Heart right ventricle (tissue), 16 donors: ENCODE data around the gene IRAK1BP1. TPM values are rescaled to one million over a fixed set of nuclear protein-coding genes. Genes with fewer than 3 reads are reported as not detected.

ENCODE experiments used
- ATAC-seq, 8 donors: fragments of 200-7000 bp; cut with Tn5 transposase; one replicate each; pipeline ENCODE4 v1.9.1; 2020; ENCODE audit warnings: mild to moderate bottlenecking in 8 of 8, moderate library complexity in 8 of 8, moderate number of reproducible peaks in 1 of 8
- DNase-seq, 2 donors: peaks; one replicate each; pipeline ENCODE4 v3.0.0-alpha.2; 2020
- H3K27ac ChIP-seq, 10 donors: fragments of 200-600 bp; sonication (generic) in 2 of 10; one replicate each; pipeline versions ENCODE4 v1.5.0 to v1.8.0; 2020 to 2022; ENCODE audit warnings: mild to moderate bottlenecking in 3 of 10
- H3K27me3 ChIP-seq, 7 donors: fragments of 200-600 bp; one replicate each; pipeline ENCODE4 v1.8.0; 2021 to 2022; ENCODE audit warnings: mild to moderate bottlenecking in 2 of 7
- H3K36me3 ChIP-seq, 9 donors: fragments of 200-600 bp; sonication (generic) in 1 of 9; one replicate each; pipeline versions ENCODE4 v1.5.0 to v1.8.0; 2020 to 2022; ENCODE audit warnings: mild to moderate bottlenecking in 2 of 9
- H3K4me1 ChIP-seq, 9 donors: fragments of 200-600 bp; sonication (generic) in 1 of 9; one replicate each; pipeline versions ENCODE4 v1.5.0 to v1.8.0; 2020 to 2022; ENCODE audit warnings: mild to moderate bottlenecking in 4 of 9
- H3K4me3 ChIP-seq, 10 donors: fragments of 200-600 bp; sonication (generic) in 2 of 10; one replicate each; pipeline versions ENCODE4 v1.5.0 to v1.8.0; 2020 to 2022; ENCODE audit warnings: mild to moderate bottlenecking in 7 of 10, moderate library complexity in 2 of 10
- H3K9me3 ChIP-seq, 11 donors: fragments of 200-600 bp in 10 of 11; sonication (generic) in 2 of 11; one replicate each; pipeline versions ENCODE4 v1.5.0 to v1.8.0; 2013 to 2022; ENCODE audit warnings: mild to moderate bottlenecking in 2 of 11, control low read depth in 1 of 11, moderate library complexity in 1 of 11
- CTCF ChIP-seq, 9 donors: fragments of 200-600 bp; sonication (generic) in 2 of 9; IDR thresholded peaks; one replicate each; pipeline versions ENCODE4 v1.5.0 to v1.8.0; 2021 to 2022; ENCODE audit warnings: antibody characterized with exemption in 9 of 9, mild to moderate bottlenecking in 5 of 9, moderate library complexity in 1 of 9
- WGBS, 2 donors: extraction: QIAGEN DNeasy Blood & Tissue Kit; methylation state at CpG; one replicate each; pipeline ENCODE4 v1.1.7; 2013; ENCODE audit warnings: inconsistent platforms in 1 of 2; 5-methylcytosine and 5-hydroxymethylcytosine counted together
- intact Hi-C, 10 donors: fragments of 100-400 bp; cut with DNase I; formaldehyde crosslinking; loops; one replicate each; pipeline versions ENCODE4 v1.11.1 to v1.14.2; 2022
- polyA plus RNA-seq, 2 donors: library from polyadenylated mRNA; stranded (reverse); fragments of 200-250 nt; gene quantifications; one replicate each; pipeline ENCODE4 v1.2.3, GENCODE V29; 2013
- total RNA-seq, 10 donors: library from RNA; stranded (reverse); fragmentation: NEBNext Ultra II Directional in 3 of 10; extraction: Animal tissue kit (Norgen Biotek cat#: 25700) in 3 of 10; gene quantifications; one replicate each; pipeline versions ENCODE4 v1.2.1 to v1.2.4, GENCODE V29; 2021 to 2023
- donor health status: Arrhythmogenic right ventricular cardiomyopathy.
- donor health status: ischemic (EF 13 %, LVEDD 7.1; RV severe dilation, severe dysfunction).
- donor health status: healthy with polysubstance abuse.
- donor health status: DM: no; HTN: yes; CAD: no.
- donor health status: DM: no; HTN: no; CAD: no.
- donor health status: ischemic (EF 25% LVEDD 6.9; RV normal size, moderate dysfunction).
- donor health status: ischemic (EF 25% LVEDD 5.7; RV mildly dilated, moderate dysfunction).
- donor health status: healthy.
- donor health status: DM: yes; HTN: yes; CAD: no.
- donor health status: Ischemic cardiomyopathy.
- donor health status: ischemic (EF 35%, LVEDD 5.7; RV mildly dilated, moderate dysfunction).
- donor health status: nonischemic (EF 11% LVEDD 7.7; RV severe dilation, severe dysfunction).
- donor health status: DM: yes; HTN: yes; CAD: no.
- donor health status: PGD.
- donor health status: ischemic (EF 29% LVEDD 5.4; RV normal size, mild dysfunction).
- donor health status: nonischemic (EF 23%, LVEDD 6.1; RV moderate dilation, normal function).

Gene IRAK1BP1
- total and polyA plus RNA-seq, 12 donors: 1.1 to 6.9 (median 3.2) TPM

GRCh38 chr6:78909391-78909790 lies 42.0 kb downstream of the IRAK1BP1 start:
- DNase-seq: no peak
- ATAC-seq: peak in 5 of 8 donors; percentile 34 to 79 (median 46)
- no peaks in the 10 kb centered on the region for H3K9me3 ChIP-seq
- H3K4me3 ChIP-seq: no peak overlapping the region
- TF ChIP-seq CTCF (IDR thresholded peaks at IDR 0.05): no peak
- peaks cover 0 to 26% (median 0%) of the 10 kb centered on the region in 9 donors for H3K36me3 ChIP-seq
- peak overlapping the region in 1 of 10 donors; percentile 15 for H3K27ac ChIP-seq
- H3K4me1 ChIP-seq: peaks cover 0 to 24% (median 0%) of the 10 kb centered on the region in 9 donors
- 56 to 70% methylated on average over 3 of the region's 3 CpGs for WGBS, 2 donors
- H3K27me3 ChIP-seq: peaks cover 0 to 16% (median 0%) of the 10 kb centered on the region in 7 donors
- intact Hi-C loops: no loop called here

GRCh38 chr6:78910010-78910409 lies 42.7 kb downstream of the IRAK1BP1 start:
- 81 to 84% methylated on average over 10 of the region's 10 CpGs for whole genome bisulfite sequencing, 2 donors
- DNase-seq: no peak
- H3K4me3 ChIP-seq: peak overlapping the region in 6 of 10 donors; percentile 44 to 65 (median 61)

GRCh38 chr6:78910591-78911171 lies 43.3 kb downstream of the IRAK1BP1 start:
- WGBS, 2 donors: 9 to 20% methylated on average over 49 of the region's 49 CpGs
- ATAC-seq (peak; percentile 49 to 84 (median 62)), DNase-seq (peak; percentile 7 to 28)
- intact Hi-C loops: no loop called here
- H3K27me3 ChIP-seq: peaks cover 0 to 16% (median 0%) of the 10 kb centered on the region in 7 donors
- H3K36me3 ChIP-seq: peaks cover 0 to 16% (median 0%) of the 10 kb centered on the region in 9 donors
- TF ChIP-seq CTCF (IDR thresholded peaks at IDR 0.05): no peak
- H3K9me3 ChIP-seq: peaks cover 0 to 4% (median 0%) of the 10 kb centered on the region in 11 donors
- H3K4me3 ChIP-seq: peak overlapping the region in 9 of 10 donors; percentile 18 to 65 (median 56)
- peak overlapping the region in 2 of 10 donors; percentile 9 to 10 for H3K27ac ChIP-seq
- peaks cover 0 to 24% (median 0%) of the 10 kb centered on the region in 9 donors for H3K4me1 ChIP-seq

More at GRCh38 chr6:78910010-78910409, 42.7 kb downstream of the IRAK1BP1 start:
- Histone ChIP-seq H3K9me3 (no peaks in the 10 kb centered on the region), H3K4me1 (peaks cover 0 to 24% (median 0%) of the 10 kb centered on the region in 9 donors), H3K27me3 (peaks cover 0 to 16% (median 0%) of the 10 kb centered on the region in 7 donors), H3K27ac (peak overlapping the region in 2 of 10 donors; percentile 9 to 10), H3K36me3 (peaks cover 0 to 23% (median 0%) of the 10 kb centered on the region in 9 donors)
- intact Hi-C loops: no loop called here
- TF ChIP-seq CTCF (IDR thresholded peaks at IDR 0.05): no peak
- ATAC-seq: no peak

- peaks cover 0 to 11% (median 0%) of the 10 kb centered on the region in 11 donors for H3K9me3 ChIP-seq
- no peak for TF ChIP-seq CTCF (IDR thresholded peaks at IDR 0.05)
- H3K4me3 ChIP-seq: peak overlapping the region in 6 of 10 donors; percentile 44 to 63 (median 58)
- H3K27me3 ChIP-seq: peaks cover 0 to 16% (median 0%) of the 10 kb centered on the region in 7 donors
- no peak for ATAC-seq
- no peak overlapping the region for H3K27ac ChIP-seq
- intact Hi-C loops: no loop called here
- WGBS, 2 donors: 72 to 76% methylated on average over 9 of the region's 9 CpGs
- H3K4me1 ChIP-seq: peaks cover 0 to 24% (median 0%) of the 10 kb centered on the region in 9 donors
- no peak for DNase-seq
- H3K36me3 ChIP-seq: peaks cover 0 to 9% (median 0%) of the 10 kb centered on the region in 9 donors
Observed at GRCh38 chr6:78911218-78911940, 44.0 kb downstream of the IRAK1BP1 start.
